Measurements from ENCODE around the gene GPR89A.

GRCh38 chr1:145701306-145701862 is 93.6 kb downstream of the GPR89A start:
- TF ChIP-seq POLR2A (IDR thresholded peaks at IDR 0.05) = no peak
- TF ChIP-seq POLR2AphosphoS5 (IDR thresholded peaks at IDR 0.05) = no peak

Data from stomach (tissue), 4 donors.